SK-N-SH (cell line): ENCODE data around the gene PCK1.

Experiments used
- CTCF ChIP-seq: fragments of 200-600 bp; sonication (generic); IDR thresholded peaks from 2 replicates; pipeline ENCODE4 v1.6.1; 2017; ENCODE audit warnings: antibody characterized with exemption, mild to moderate bottlenecking, moderate library complexity
- EP300 ChIP-seq, 2 experiments: IDR thresholded peaks; 2 replicates each; pipeline versions ENCODE4 v1.4.0 to v1.6.1; 2012; ENCODE audit warnings: borderline replicate concordance in 1 of 2, low read depth in 1 of 2, low read length in 1 of 2
- FOXM1 ChIP-seq: IDR thresholded peaks from 2 replicates; pipeline ENCODE4 v1.4.0; 2012; ENCODE audit warnings: low read depth, mild to moderate bottlenecking
- GATA2 ChIP-seq: sonication (generic); formaldehyde crosslinking; IDR thresholded peaks from 2 replicates; pipeline ENCODE4 v1.5.0; 2020; ENCODE audit warnings: mild to moderate bottlenecking, missing genetic modification reagents
- JUND ChIP-seq: IDR thresholded peaks from 2 replicates; pipeline ENCODE4 v1.4.0; 2012
- MXI1 ChIP-seq: IDR thresholded peaks from 2 replicates; pipeline ENCODE4 v1.6.1; 2012; ENCODE audit warnings: mild to moderate bottlenecking, low read depth, low read length, improper control_type of control experiment
- NRF1 ChIP-seq: IDR thresholded peaks from 2 replicates; pipeline ENCODE4 v1.6.1; 2012; ENCODE audit warnings: low read depth, mild to moderate bottlenecking, low read length
- POLR2AphosphoS5 ChIP-seq: IDR thresholded peaks from 2 replicates; pipeline ENCODE4 v1.6.1; 2012; ENCODE audit warnings: low read depth, low read length
- RFX5 ChIP-seq: IDR thresholded peaks from 2 replicates; pipeline ENCODE4 v1.6.1; 2012; ENCODE audit warnings: mild to moderate bottlenecking, improper control_type of control experiment, low read length
- TAF1 ChIP-seq: IDR thresholded peaks from 2 replicates; pipeline ENCODE4 v1.6.1; 2012; ENCODE audit warnings: low read depth, mild to moderate bottlenecking, low read length, moderate library complexity, borderline replicate concordance
- TCF12 ChIP-seq: IDR thresholded peaks from 2 replicates; pipeline ENCODE4 v1.4.0; 2012
- YY1 ChIP-seq: IDR thresholded peaks from 2 replicates; pipeline ENCODE4 v1.4.0; 2012; ENCODE audit warnings: low read depth, mild to moderate bottlenecking
- ZBTB33 ChIP-seq: IDR thresholded peaks from 2 replicates; pipeline ENCODE4 v1.4.0; 2012; ENCODE audit warnings: low read depth, borderline replicate concordance
- TF ChIP-seq, protein P1 (sequence below): fragments of 150-350 bp; IDR thresholded peaks from 2 replicates; pipeline ENCODE4 v1.6.1; 2017; ENCODE audit warnings: antibody characterized with exemption, low read length, low read depth, borderline replicate concordance

DNA sequence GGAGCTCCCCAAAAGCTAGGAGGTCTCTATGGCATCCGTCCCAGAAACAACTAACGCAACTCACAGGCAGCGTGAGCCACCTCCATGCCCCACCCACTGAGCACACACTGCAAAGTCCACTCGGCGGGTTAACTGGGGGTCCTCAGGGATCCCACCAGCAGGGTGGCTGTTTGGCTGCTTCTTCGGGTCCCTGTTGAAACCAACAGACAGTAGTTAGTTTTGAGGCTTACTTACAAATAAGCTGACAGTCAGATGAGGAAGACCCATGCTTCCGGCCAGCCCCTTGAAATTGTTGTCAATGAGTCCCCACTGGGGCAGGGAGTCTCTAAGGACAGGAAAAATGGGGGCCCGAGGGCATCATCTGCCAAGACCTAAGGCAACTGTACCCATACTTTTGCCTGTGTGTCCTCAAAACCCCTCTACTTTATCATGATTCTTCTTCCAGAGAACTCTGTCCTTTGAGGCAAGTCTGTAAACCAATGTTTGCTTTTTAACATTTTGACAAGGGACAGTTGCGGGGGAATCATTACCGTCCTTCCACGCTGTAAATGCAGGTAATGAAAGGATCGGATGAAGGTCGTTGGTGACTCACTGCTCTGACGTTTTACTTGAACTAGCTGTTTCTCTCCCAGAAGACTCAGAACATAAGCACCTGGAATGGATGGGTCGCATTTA, 2.2 kb upstream of the PCK1 start:
- TF ChIP-seq CTCF (no peak), POLR2AphosphoS5 (no peak), GATA2 (no peak), EP300 (IDR thresholded peaks at IDR 0.05; ENCODE audit: borderline replicate concordance in 1 of 2, low read depth in 1 of 2, low read length in 1 of 2) (no peak), FOXM1 (no peak), YY1 (no peak), MXI1 (no peak), ZBTB33 (no peak), NRF1 (no peak), TCF12 (no peak), TAF1 (no peak), RFX5 (no peak), JUND (no peak)
- TF ChIP-seq, protein P1, sequence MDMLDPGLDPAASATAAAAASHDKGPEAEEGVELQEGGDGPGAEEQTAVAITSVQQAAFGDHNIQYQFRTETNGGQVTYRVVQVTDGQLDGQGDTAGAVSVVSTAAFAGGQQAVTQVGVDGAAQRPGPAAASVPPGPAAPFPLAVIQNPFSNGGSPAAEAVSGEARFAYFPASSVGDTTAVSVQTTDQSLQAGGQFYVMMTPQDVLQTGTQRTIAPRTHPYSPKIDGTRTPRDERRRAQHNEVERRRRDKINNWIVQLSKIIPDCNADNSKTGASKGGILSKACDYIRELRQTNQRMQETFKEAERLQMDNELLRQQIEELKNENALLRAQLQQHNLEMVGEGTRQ: no peak
